ENCODE measurements around the gene MALRD1. TPM values are rescaled to one million over a fixed set of nuclear protein-coding genes. Genes with fewer than 3 reads are reported as not detected.

The MALRD1 gene
- total RNA-seq, 1 donor from 2014 or later, result 0.28 TPM

GRCh38 chr10:19194866-19195265 lies 146.3 kb downstream of the MALRD1 start:
- no peak overlapping the region for H3K27ac Mint-ChIP-seq (ENCODE audit: unreplicated experiment)
- no peak for TF ChIP-seq CTCF (IDR thresholded peaks at IDR 0.05; ENCODE audit: unreplicated experiment)
- H3K4me3 Mint-ChIP-seq (ENCODE audit: unreplicated experiment), result no peak overlapping the region
- H3K4me1 Mint-ChIP-seq (ENCODE audit: unreplicated experiment), result no peaks in the 10 kb centered on the region
- no peaks in the 10 kb centered on the region for H3K9me3 Mint-ChIP-seq (ENCODE audit: unreplicated experiment)
- no peaks in the 10 kb centered on the region for H3K36me3 Mint-ChIP-seq (ENCODE audit: low read depth, unreplicated experiment)
- no peak for DNase-seq (ENCODE audit: low spot score)
- H3K27me3 Mint-ChIP-seq (ENCODE audit: unreplicated experiment), result no peaks in the 10 kb centered on the region

- DNase-seq (ENCODE audit: low spot score), result no peak
- Mint-ChIP-seq H3K4me3 (ENCODE audit: unreplicated experiment) (no peak overlapping the region), H3K27me3 (ENCODE audit: unreplicated experiment) (no peaks in the 10 kb centered on the region), H3K9me3 (ENCODE audit: unreplicated experiment) (no peaks in the 10 kb centered on the region), H3K27ac (ENCODE audit: unreplicated experiment) (no peak overlapping the region), H3K4me1 (ENCODE audit: unreplicated experiment) (no peaks in the 10 kb centered on the region), H3K36me3 (ENCODE audit: low read depth, unreplicated experiment) (no peaks in the 10 kb centered on the region)
- no peak for TF ChIP-seq CTCF (IDR thresholded peaks at IDR 0.05; ENCODE audit: unreplicated experiment)
These were observed 147.1 kb downstream of the MALRD1 start for GRCh38 chr10:19195698-19196097.

GRCh38 chr10:19200211-19200610 lies 151.6 kb downstream of the MALRD1 start:
- DNase-seq (ENCODE audit: low spot score), result no peak
- Mint-ChIP-seq H3K4me3 (ENCODE audit: unreplicated experiment) (no peak overlapping the region), H3K36me3 (ENCODE audit: low read depth, unreplicated experiment) (no peaks in the 10 kb centered on the region), H3K27ac (ENCODE audit: unreplicated experiment) (no peak overlapping the region), H3K27me3 (ENCODE audit: unreplicated experiment) (no peaks in the 10 kb centered on the region), H3K4me1 (ENCODE audit: unreplicated experiment) (no peaks in the 10 kb centered on the region), H3K9me3 (ENCODE audit: unreplicated experiment) (no peaks in the 10 kb centered on the region)
- no peak for TF ChIP-seq CTCF (IDR thresholded peaks at IDR 0.05; ENCODE audit: unreplicated experiment)

GRCh38 chr10:19204246-19204917 lies 155.8 kb downstream of the MALRD1 start:
- Mint-ChIP-seq H3K36me3 (ENCODE audit: low read depth, unreplicated experiment) (no peaks in the 10 kb centered on the region), H3K9me3 (ENCODE audit: unreplicated experiment) (no peaks in the 10 kb centered on the region), H3K4me1 (ENCODE audit: unreplicated experiment) (no peaks in the 10 kb centered on the region), H3K27me3 (ENCODE audit: unreplicated experiment) (no peaks in the 10 kb centered on the region), H3K4me3 (ENCODE audit: unreplicated experiment) (no peak overlapping the region), H3K27ac (ENCODE audit: unreplicated experiment) (no peak overlapping the region)
- DNase-seq (ENCODE audit: low spot score), result no peak
- TF ChIP-seq CTCF (IDR thresholded peaks at IDR 0.05; ENCODE audit: unreplicated experiment), result no peak

- Mint-ChIP-seq H3K4me1 (ENCODE audit: unreplicated experiment) (no peaks in the 10 kb centered on the region), H3K4me3 (ENCODE audit: unreplicated experiment) (no peak overlapping the region), H3K27me3 (ENCODE audit: unreplicated experiment) (no peaks in the 10 kb centered on the region), H3K27ac (ENCODE audit: unreplicated experiment) (no peak overlapping the region), H3K36me3 (ENCODE audit: low read depth, unreplicated experiment) (no peaks in the 10 kb centered on the region), H3K9me3 (ENCODE audit: unreplicated experiment) (no peaks in the 10 kb centered on the region)
- TF ChIP-seq CTCF (IDR thresholded peaks at IDR 0.05; ENCODE audit: unreplicated experiment), result no peak
- no peak for DNase-seq (ENCODE audit: low spot score)
These were observed 160.7 kb downstream of the MALRD1 start for GRCh38 chr10:19209319-19209718.
